ENCODE measurements around the gene GFY.
"Not testable (repeated sequence)": the region's sequence is repeated elsewhere in the genome, so short reads cannot be mapped to it uniquely, and the experiment has no call there.

The GFY gene

GRCh38 chr19:49455773-49456172 lies 30.6 kb downstream of the GFY start:
- H3K9me3 ChIP-seq (ENCODE audit: insufficient read depth, low read length), result no peaks in the 10 kb centered on the region
- no peaks in the 10 kb centered on the region for H3K9me2 ChIP-seq (replicated peaks; ENCODE audit: insufficient read depth, low read length)
- H3K27ac ChIP-seq (ENCODE audit: low read depth, low read length), result no peak overlapping the region
- peaks cover 27% of the 10 kb centered on the region for H3K79me2 ChIP-seq (ENCODE audit: insufficient read depth, low read length)
- H3K9ac ChIP-seq (ENCODE audit: low read length), result no peak overlapping the region
- no peaks in the 10 kb centered on the region for H3K27me3 ChIP-seq (ENCODE audit: low read length)
- H3K4me2 ChIP-seq (ENCODE audit: low read depth, low read length, poor library complexity, severe bottlenecking), result no peak overlapping the region
- no peak overlapping the region for H2AFZ ChIP-seq (ENCODE audit: low read depth, low read length, severe bottlenecking)
- H4K20me1 ChIP-seq (ENCODE audit: low read depth, low read length), result no peaks in the 10 kb centered on the region
- peaks cover 21% of the 10 kb centered on the region for H3F3A ChIP-seq (ENCODE audit: insufficient read depth)
- H3K4me3 ChIP-seq (ENCODE audit: insufficient read depth, low read length, poor library complexity, severe bottlenecking), result no peak overlapping the region
- no peaks in the 10 kb centered on the region for H3K36me3 ChIP-seq (ENCODE audit: low read length)
- TF ChIP-seq, protein P1, sequence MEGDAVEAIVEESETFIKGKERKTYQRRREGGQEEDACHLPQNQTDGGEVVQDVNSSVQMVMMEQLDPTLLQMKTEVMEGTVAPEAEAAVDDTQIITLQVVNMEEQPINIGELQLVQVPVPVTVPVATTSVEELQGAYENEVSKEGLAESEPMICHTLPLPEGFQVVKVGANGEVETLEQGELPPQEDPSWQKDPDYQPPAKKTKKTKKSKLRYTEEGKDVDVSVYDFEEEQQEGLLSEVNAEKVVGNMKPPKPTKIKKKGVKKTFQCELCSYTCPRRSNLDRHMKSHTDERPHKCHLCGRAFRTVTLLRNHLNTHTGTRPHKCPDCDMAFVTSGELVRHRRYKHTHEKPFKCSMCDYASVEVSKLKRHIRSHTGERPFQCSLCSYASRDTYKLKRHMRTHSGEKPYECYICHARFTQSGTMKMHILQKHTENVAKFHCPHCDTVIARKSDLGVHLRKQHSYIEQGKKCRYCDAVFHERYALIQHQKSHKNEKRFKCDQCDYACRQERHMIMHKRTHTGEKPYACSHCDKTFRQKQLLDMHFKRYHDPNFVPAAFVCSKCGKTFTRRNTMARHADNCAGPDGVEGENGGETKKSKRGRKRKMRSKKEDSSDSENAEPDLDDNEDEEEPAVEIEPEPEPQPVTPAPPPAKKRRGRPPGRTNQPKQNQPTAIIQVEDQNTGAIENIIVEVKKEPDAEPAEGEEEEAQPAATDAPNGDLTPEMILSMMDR (IDR thresholded peaks at IDR 0.05; ENCODE audit: insufficient read depth, low read length, poor library complexity, severe bottlenecking), result no peak
- no peak for TF ChIP-seq EZH2phosphoT487 (conservative IDR thresholded peaks at IDR 0.05; ENCODE audit: low read length)

GRCh38 chr19:49456326-49456725 lies 31.1 kb downstream of the GFY start:
- Histone ChIP-seq H2AFZ (ENCODE audit: low read depth, low read length, severe bottlenecking) (no peak overlapping the region), H3K27ac (ENCODE audit: low read depth, low read length) (no peak overlapping the region), H3K4me3 (ENCODE audit: insufficient read depth, low read length, poor library complexity, severe bottlenecking) (no peak overlapping the region), H3K79me2 (ENCODE audit: insufficient read depth, low read length) (peaks cover 22% of the 10 kb centered on the region), H3K36me3 (ENCODE audit: low read length) (no peaks in the 10 kb centered on the region), H3K27me3 (ENCODE audit: low read length) (no peaks in the 10 kb centered on the region), H3K9me2 (replicated peaks; ENCODE audit: insufficient read depth, low read length) (no peaks in the 10 kb centered on the region), H3K4me2 (ENCODE audit: low read depth, low read length, poor library complexity, severe bottlenecking) (no peak overlapping the region), H3K9me3 (ENCODE audit: insufficient read depth, low read length) (no peaks in the 10 kb centered on the region), H4K20me1 (ENCODE audit: low read depth, low read length) (no peaks in the 10 kb centered on the region), H3F3A (ENCODE audit: insufficient read depth) (peaks cover 21% of the 10 kb centered on the region), H3K9ac (ENCODE audit: low read length) (no peak overlapping the region)
- no peak for TF ChIP-seq EZH2phosphoT487 (conservative IDR thresholded peaks at IDR 0.05; ENCODE audit: low read length)
- TF ChIP-seq, protein P1 (IDR thresholded peaks at IDR 0.05; ENCODE audit: insufficient read depth, low read length, poor library complexity, severe bottlenecking), result no peak

GRCh38 chr19:49458567-49458903 lies 33.3 kb downstream of the GFY start:
- no peak overlapping the region for H3K4me3 ChIP-seq (ENCODE audit: insufficient read depth, low read length, poor library complexity, severe bottlenecking)
- no peak overlapping the region for H3K4me2 ChIP-seq (ENCODE audit: low read depth, low read length, poor library complexity, severe bottlenecking)
- no peak overlapping the region for H3K9ac ChIP-seq (ENCODE audit: low read length)
- no peaks in the 10 kb centered on the region for H3K9me2 ChIP-seq (replicated peaks; ENCODE audit: insufficient read depth, low read length)
- H3F3A ChIP-seq (ENCODE audit: insufficient read depth), result 0 out of 2 replicates have a peak, but pooled peaks cover 6% of the 10 kb centered on the region
- H2AFZ ChIP-seq (ENCODE audit: low read depth, low read length, severe bottlenecking), result no peak overlapping the region
- H4K20me1 ChIP-seq (ENCODE audit: low read depth, low read length), result no peaks in the 10 kb centered on the region
- no peaks in the 10 kb centered on the region for H3K27me3 ChIP-seq (ENCODE audit: low read length)
- no peak overlapping the region for H3K27ac ChIP-seq (ENCODE audit: low read depth, low read length)
- no peaks in the 10 kb centered on the region for H3K9me3 ChIP-seq (ENCODE audit: insufficient read depth, low read length)
- TF ChIP-seq, protein P1 (IDR thresholded peaks at IDR 0.05; ENCODE audit: insufficient read depth, low read length, poor library complexity, severe bottlenecking), result no peak
- H3K36me3 ChIP-seq (ENCODE audit: low read length), result no peaks in the 10 kb centered on the region
- H3K79me2 ChIP-seq (ENCODE audit: insufficient read depth, low read length), result peaks cover 18% of the 10 kb centered on the region

DNA sequence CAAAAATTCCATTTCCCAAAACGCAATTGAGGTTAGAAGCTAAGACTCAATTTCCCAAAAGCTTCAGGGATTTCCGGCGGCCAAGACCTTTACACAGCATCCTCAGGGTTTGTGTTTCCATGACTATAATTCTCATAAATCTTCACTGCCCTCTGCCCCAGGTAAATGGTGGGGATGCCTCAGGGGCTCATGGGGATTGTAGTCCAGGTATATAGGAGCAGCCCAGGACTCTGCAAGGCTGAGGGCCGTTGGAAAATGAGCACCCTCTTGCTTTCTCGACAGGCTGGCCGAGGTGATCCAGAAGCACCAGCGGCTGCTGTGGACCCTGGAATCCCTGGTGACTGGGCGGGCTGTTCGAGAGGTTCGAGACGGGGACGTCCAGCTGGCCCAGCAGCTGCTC lies 34.2 kb downstream of the GFY start:
- Histone ChIP-seq H3K79me2 (ENCODE audit: insufficient read depth, low read length) (peaks cover 9% of the 10 kb centered on the region), H3F3A (ENCODE audit: insufficient read depth) (0 out of 2 replicates have a peak, but pooled peaks cover 6% of the 10 kb centered on the region), H3K9ac (ENCODE audit: low read length) (no peak overlapping the region), H3K4me3 (ENCODE audit: insufficient read depth, low read length, poor library complexity, severe bottlenecking) (no peak overlapping the region), H3K4me2 (ENCODE audit: low read depth, low read length, poor library complexity, severe bottlenecking) (no peak overlapping the region), H3K36me3 (ENCODE audit: low read length) (no peaks in the 10 kb centered on the region), H3K27ac (ENCODE audit: low read depth, low read length) (no peak overlapping the region), H2AFZ (ENCODE audit: low read depth, low read length, severe bottlenecking) (no peak overlapping the region), H3K27me3 (ENCODE audit: low read length) (no peaks in the 10 kb centered on the region), H3K9me3 (ENCODE audit: insufficient read depth, low read length) (no peaks in the 10 kb centered on the region), H4K20me1 (ENCODE audit: low read depth, low read length) (no peaks in the 10 kb centered on the region), H3K9me2 (replicated peaks; ENCODE audit: insufficient read depth, low read length) (no peaks in the 10 kb centered on the region)
- TF ChIP-seq, protein P1 (IDR thresholded peaks at IDR 0.05; ENCODE audit: insufficient read depth, low read length, poor library complexity, severe bottlenecking), result no peak
- TF ChIP-seq EZH2phosphoT487 (conservative IDR thresholded peaks at IDR 0.05; ENCODE audit: low read length), result no peak

- not testable (repeated sequence) for H3K27ac ChIP-seq (ENCODE audit: low read depth, low read length); H3K4me2 ChIP-seq (ENCODE audit: low read depth, low read length, poor library complexity, severe bottlenecking); H3K4me3 ChIP-seq (ENCODE audit: insufficient read depth, low read length, poor library complexity, severe bottlenecking); H3K79me2 ChIP-seq (ENCODE audit: insufficient read depth, low read length); H3K9ac ChIP-seq (ENCODE audit: low read length); H3F3A ChIP-seq (ENCODE audit: insufficient read depth); H3K27me3 ChIP-seq (ENCODE audit: low read length); H2AFZ ChIP-seq (ENCODE audit: low read depth, low read length, severe bottlenecking); H3K9me3 ChIP-seq (ENCODE audit: insufficient read depth, low read length); H3K36me3 ChIP-seq (ENCODE audit: low read length); H4K20me1 ChIP-seq (ENCODE audit: low read depth, low read length); H3K9me2 ChIP-seq (replicated peaks; ENCODE audit: insufficient read depth, low read length)
Measured at GRCh38 chr19:49461130-49461529, 35.9 kb downstream of the GFY start.

Data from SU-DHL-6 (cell line).